HCT116 (cell line): ENCODE measurements around the gene SLC25A33.

Experiments used
- EGR1 ChIP-seq: IDR thresholded peaks from 2 replicates; pipeline ENCODE4 v1.6.1; 2012; ENCODE audit warnings: low read depth
- EZH2 ChIP-seq: fragments of 200-600 bp; sonication (generic); IDR thresholded peaks from 2 replicates; pipeline ENCODE4 v1.6.1; 2017; ENCODE audit warnings: antibody characterized with exemption, mixed run types
- POLR2A ChIP-seq: IDR thresholded peaks from 2 replicates; pipeline ENCODE4 v1.7.0; 2011; ENCODE audit warnings: borderline replicate concordance; ENCODE audit not compliant: insufficient read depth, insufficient read length; ENCODE audit errors: extremely low read depth
- POLR2AphosphoS5 ChIP-seq: IDR thresholded peaks from 2 replicates; pipeline ENCODE4 v1.6.1; 2011; ENCODE audit warnings: mild to moderate bottlenecking, low read depth, low read length, moderate library complexity
- RAD21 ChIP-seq: IDR thresholded peaks from 2 replicates; pipeline ENCODE4 v1.6.1; 2012; ENCODE audit warnings: low read depth, mild to moderate bottlenecking
- YY1 ChIP-seq: IDR thresholded peaks from 2 replicates; pipeline ENCODE4 v1.6.1; 2011; ENCODE audit warnings: low read length, low read depth, moderate library complexity, mild to moderate bottlenecking; ENCODE audit not compliant: insufficient replicate concordance; ENCODE audit errors: extremely low read depth
- TF ChIP-seq, protein P1 (sequence below), 3 experiments: fragments of 200-600 bp in 1 of 3; sonication (generic) in 1 of 3; IDR thresholded peaks in 2 of 3; conservative IDR thresholded peaks in 1 of 3; 2 replicates each; pipeline ENCODE4 v1.5.1; 2012 to 2017; ENCODE audit warnings: low read depth in 2 of 3, low read length in 2 of 3, antibody characterized with exemption in 1 of 3, borderline replicate concordance in 1 of 3, control low read depth in 1 of 3, mild to moderate bottlenecking in 1 of 3, mixed read lengths in 1 of 3, mixed run types in 1 of 3, moderate library complexity in 1 of 3; ENCODE audit not compliant: insufficient read depth in 1 of 3
- TF ChIP-seq, protein P2 (sequence below): IDR thresholded peaks from 2 replicates; pipeline ENCODE4 v1.6.1; 2011; ENCODE audit warnings: mild to moderate bottlenecking, low read length, moderate library complexity; ENCODE audit not compliant: insufficient replicate concordance; ENCODE audit errors: extremely low read depth
- TF ChIP-seq, protein P3 (sequence below): IDR thresholded peaks from 2 replicates; pipeline ENCODE4 v1.6.1; 2012
- TF ChIP-seq, protein P4 (sequence below): IDR thresholded peaks from 2 replicates; pipeline ENCODE4 v1.6.1; 2012; ENCODE audit warnings: low read depth

GRCh38 chr1:9593147-9593491 is 53.9 kb downstream of the SLC25A33 start:
- TF ChIP-seq, protein P1, sequence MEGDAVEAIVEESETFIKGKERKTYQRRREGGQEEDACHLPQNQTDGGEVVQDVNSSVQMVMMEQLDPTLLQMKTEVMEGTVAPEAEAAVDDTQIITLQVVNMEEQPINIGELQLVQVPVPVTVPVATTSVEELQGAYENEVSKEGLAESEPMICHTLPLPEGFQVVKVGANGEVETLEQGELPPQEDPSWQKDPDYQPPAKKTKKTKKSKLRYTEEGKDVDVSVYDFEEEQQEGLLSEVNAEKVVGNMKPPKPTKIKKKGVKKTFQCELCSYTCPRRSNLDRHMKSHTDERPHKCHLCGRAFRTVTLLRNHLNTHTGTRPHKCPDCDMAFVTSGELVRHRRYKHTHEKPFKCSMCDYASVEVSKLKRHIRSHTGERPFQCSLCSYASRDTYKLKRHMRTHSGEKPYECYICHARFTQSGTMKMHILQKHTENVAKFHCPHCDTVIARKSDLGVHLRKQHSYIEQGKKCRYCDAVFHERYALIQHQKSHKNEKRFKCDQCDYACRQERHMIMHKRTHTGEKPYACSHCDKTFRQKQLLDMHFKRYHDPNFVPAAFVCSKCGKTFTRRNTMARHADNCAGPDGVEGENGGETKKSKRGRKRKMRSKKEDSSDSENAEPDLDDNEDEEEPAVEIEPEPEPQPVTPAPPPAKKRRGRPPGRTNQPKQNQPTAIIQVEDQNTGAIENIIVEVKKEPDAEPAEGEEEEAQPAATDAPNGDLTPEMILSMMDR (IDR thresholded peaks at IDR 0.05 in 2 of 3, conservative IDR thresholded peaks at IDR 0.05 in 1 of 3; ENCODE audit: borderline replicate concordance in 1 of 3, insufficient read depth in 1 of 3, low read depth in 2 of 3, low read length in 2 of 3): no peak
- TF ChIP-seq POLR2AphosphoS5: no peak
- no peak for TF ChIP-seq POLR2A
- TF ChIP-seq EZH2: no peak
- TF ChIP-seq, protein P2, sequence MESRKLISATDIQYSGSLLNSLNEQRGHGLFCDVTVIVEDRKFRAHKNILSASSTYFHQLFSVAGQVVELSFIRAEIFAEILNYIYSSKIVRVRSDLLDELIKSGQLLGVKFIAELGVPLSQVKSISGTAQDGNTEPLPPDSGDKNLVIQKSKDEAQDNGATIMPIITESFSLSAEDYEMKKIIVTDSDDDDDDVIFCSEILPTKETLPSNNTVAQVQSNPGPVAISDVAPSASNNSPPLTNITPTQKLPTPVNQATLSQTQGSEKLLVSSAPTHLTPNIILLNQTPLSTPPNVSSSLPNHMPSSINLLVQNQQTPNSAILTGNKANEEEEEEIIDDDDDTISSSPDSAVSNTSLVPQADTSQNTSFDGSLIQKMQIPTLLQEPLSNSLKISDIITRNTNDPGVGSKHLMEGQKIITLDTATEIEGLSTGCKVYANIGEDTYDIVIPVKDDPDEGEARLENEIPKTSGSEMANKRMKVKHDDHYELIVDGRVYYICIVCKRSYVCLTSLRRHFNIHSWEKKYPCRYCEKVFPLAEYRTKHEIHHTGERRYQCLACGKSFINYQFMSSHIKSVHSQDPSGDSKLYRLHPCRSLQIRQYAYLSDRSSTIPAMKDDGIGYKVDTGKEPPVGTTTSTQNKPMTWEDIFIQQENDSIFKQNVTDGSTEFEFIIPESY: no peak
- no peak for TF ChIP-seq YY1
- TF ChIP-seq, protein P3, sequence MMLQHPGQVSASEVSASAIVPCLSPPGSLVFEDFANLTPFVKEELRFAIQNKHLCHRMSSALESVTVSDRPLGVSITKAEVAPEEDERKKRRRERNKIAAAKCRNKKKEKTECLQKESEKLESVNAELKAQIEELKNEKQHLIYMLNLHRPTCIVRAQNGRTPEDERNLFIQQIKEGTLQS: no peak
- TF ChIP-seq, protein P4, sequence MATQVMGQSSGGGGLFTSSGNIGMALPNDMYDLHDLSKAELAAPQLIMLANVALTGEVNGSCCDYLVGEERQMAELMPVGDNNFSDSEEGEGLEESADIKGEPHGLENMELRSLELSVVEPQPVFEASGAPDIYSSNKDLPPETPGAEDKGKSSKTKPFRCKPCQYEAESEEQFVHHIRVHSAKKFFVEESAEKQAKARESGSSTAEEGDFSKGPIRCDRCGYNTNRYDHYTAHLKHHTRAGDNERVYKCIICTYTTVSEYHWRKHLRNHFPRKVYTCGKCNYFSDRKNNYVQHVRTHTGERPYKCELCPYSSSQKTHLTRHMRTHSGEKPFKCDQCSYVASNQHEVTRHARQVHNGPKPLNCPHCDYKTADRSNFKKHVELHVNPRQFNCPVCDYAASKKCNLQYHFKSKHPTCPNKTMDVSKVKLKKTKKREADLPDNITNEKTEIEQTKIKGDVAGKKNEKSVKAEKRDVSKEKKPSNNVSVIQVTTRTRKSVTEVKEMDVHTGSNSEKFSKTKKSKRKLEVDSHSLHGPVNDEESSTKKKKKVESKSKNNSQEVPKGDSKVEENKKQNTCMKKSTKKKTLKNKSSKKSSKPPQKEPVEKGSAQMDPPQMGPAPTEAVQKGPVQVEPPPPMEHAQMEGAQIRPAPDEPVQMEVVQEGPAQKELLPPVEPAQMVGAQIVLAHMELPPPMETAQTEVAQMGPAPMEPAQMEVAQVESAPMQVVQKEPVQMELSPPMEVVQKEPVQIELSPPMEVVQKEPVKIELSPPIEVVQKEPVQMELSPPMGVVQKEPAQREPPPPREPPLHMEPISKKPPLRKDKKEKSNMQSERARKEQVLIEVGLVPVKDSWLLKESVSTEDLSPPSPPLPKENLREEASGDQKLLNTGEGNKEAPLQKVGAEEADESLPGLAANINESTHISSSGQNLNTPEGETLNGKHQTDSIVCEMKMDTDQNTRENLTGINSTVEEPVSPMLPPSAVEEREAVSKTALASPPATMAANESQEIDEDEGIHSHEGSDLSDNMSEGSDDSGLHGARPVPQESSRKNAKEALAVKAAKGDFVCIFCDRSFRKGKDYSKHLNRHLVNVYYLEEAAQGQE: no peak
- TF ChIP-seq EGR1: no peak
- TF ChIP-seq RAD21: no peak
